ENCODE measurements around the gene SERPINF2.
"Not testable (repeated sequence)": the region's sequence is repeated elsewhere in the genome, so short reads cannot be mapped to it uniquely, and the experiment has no call there.

Gene SERPINF2

DNA sequence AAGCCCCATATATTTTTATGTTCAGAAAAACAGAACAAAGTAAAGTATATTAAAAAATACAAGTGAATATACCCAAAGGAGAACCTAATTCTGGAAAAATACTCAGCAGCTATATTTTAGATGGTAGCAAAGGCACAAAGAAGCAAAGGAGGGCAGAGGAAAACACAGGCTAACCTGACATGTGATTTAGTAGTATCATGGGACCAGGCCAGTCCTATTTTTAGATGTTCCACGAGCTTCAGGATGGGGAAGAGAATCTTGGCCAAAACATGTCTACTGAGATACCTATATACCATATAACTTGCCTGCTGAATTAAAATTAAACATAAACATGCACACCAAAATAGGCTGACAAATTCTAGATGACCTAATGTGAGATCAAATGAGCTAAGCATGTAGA lies 54.1 kb downstream of the SERPINF2 start:
- DNase-seq, result no peak

DNA sequence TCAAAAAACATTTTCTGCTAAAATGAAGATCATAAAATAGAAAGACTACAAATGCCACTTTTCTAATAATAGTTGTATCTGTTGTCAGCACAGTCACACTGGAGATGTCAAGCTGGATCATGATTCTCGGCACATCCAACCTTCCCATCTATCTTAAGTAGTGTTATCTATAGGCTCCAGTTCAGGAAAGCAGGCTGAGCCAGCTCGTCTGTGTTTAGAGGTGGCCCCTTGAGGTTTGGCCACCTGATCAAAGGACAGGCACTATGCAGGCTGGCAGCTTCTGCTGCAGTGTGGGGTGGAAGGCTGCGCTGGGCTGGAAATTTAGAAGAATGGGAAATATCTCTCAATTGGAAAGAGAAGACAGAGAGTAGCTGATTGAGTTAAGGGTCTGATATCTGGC lies 54.7 kb downstream of the SERPINF2 start:
- no peak for DNase-seq

DNA sequence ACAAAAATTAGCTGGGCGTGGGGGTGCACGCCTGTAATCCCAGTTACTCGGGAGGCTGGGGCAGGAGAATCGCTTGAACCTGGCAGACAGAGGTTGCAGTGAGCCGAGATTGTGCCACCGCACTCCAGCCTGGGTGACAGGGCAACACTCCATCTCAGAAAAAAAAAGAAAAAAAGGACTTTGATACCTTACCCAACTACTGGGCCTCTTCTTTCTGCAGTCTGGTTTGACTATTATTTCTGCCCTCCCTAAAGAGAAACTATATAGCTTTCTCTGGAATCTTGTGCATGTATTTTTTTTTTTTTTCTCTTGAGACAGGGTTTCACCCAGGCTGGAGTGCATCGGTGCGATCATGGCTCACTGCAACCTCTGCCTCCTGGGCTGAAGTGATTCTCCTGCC lies 55.2 kb downstream of the SERPINF2 start:
- DNase-seq, result not testable (repeated sequence)

DNA sequence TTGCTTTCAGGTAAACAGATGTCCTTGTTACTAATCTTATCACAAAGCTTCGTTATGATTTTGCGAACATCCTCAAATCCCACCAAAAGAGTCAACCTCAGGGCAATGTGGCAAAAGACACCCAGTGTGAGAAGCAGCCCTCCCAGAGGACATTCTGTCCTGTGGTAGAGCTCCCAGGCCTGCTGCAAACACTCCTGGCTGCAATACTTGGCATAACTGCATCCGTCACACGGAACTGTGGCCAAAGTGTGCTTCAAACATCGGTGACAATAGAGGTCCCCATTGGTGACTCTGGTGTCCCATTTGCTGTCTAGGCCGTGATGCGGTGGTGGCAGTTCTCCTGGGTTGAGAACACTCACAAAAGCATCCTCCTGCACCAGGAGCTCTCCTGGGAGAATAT lies 57.6 kb downstream of the SERPINF2 start:
- DNase-seq, result no peak

DNA sequence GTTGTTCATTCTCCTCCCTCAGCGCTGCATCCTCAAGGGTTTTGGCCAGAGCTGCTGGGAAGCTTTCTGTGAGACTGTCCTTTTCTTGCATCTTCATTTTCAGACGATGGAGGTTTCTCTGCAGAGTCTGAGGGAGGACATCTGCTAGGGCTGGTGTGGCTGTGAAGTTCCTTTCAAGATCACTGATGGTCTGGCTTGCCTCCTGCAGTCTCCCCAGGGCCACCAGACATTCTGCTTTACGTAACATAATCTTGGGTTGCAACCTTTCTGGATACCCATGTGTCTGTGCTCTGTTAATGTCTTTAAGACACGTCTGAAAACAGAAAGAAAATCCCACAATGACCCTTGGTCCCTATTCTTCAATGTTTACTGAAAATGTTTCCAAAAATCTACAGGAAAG lies 58.0 kb downstream of the SERPINF2 start:
- no peak for DNase-seq

DNA sequence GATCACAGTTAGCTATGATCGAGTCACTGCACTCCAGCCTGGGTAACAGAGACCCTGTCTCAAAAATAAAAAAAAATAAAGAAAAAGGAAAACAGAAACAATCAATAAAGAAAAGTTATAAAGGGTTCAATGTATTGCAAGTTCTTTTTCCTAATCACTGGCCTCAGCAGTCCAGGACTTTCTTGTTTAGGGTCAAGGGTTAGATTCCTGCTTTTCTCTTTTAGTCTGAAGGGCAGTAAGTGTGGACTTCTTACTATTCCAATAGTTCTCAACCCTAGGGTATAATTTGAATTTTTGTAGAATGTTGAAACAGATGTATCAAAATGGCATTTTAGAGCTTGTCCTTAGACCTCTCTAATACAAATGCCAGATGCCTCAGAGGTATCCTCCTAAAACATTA lies 59.8 kb downstream of the SERPINF2 start:
- DNase-seq, result no peak

DNA sequence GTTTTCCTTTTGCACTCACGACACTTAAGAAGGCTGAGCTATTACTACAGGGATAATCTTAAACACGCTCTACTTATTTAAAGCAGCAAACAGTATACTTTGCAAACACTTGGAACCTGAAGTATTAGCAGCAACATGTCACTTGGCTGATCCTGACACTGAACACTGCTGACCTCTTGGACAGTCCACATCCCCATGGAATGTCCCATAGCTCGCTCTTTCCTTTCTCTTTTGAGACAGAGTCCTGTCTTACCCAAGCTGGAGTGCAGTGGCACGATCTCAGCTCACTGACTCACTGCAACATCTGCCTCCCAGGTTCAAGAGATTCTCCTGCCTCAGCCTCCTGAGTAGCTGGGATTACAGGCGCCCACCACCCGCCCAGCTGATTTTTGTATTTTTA lies 60.6 kb downstream of the SERPINF2 start:
- DNase-seq, result no peak
